WERI-Rb-1 (cell line): ENCODE data around the gene ANXA6.

ENCODE experiments used
- DNase-seq: peaks from one replicate; pipeline ENCODE4 v3.0.0-alpha.2; 2020
- H3K27ac ChIP-seq: fragments of 250-450 bp; sonication (Bioruptor Pico); 2 replicates; pipeline ENCODE4 v1.5.1; 2020; ENCODE audit warnings: mild to moderate bottlenecking, moderate library complexity
- H3K27me3 ChIP-seq: fragments of 250-450 bp; sonication (Bioruptor Pico); 2 replicates; pipeline ENCODE4 v1.5.1; 2021; ENCODE audit warnings: mild to moderate bottlenecking, low read depth, moderate library complexity; ENCODE audit not compliant: insufficient read depth, severe bottlenecking
- H3K36me3 ChIP-seq: fragments of 250-450 bp; sonication (Bioruptor Pico); 2 replicates; pipeline ENCODE4 v1.5.1; 2020; ENCODE audit warnings: mild to moderate bottlenecking, moderate library complexity
- H3K4me3 ChIP-seq: 2 replicates; pipeline ENCODE4 v1.5.1; 2011; ENCODE audit warnings: low read depth, mild to moderate bottlenecking, control low read depth, low read length
- H3K9me3 ChIP-seq: fragments of 250-450 bp; sonication (Bioruptor Pico); 2 replicates; pipeline ENCODE4 v1.5.1; 2021; ENCODE audit warnings: mild to moderate bottlenecking, moderate library complexity; ENCODE audit not compliant: severe bottlenecking
- TF ChIP-seq, protein P1 (sequence below): IDR thresholded peaks from 2 replicates; pipeline ENCODE4 v1.5.1; 2011; ENCODE audit warnings: low read depth, mild to moderate bottlenecking, control low read depth, inconsistent platforms, low read length

ANXA6 gene

DNA sequence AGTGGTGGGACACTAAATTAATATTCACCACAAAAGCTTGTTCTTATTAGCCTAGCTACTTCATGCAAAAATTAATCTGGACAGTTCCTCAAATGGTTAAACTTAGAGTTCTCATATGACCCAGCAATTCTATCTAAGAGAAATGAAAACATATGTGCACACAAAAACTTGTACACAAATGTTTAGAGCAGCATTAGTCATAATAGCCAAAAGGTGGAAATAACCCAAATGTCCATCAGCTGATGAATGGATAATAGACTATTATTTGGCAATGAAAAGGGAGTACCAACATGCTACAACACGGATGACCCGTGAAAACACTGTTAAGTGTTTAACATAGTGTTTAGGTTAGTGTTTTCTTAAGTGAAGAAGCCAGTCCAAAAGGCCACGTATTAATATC, 43.9 kb downstream of the ANXA6 start:
- DNase-seq = no peak
- H3K27ac ChIP-seq = no peak overlapping the region
- no peak overlapping the region for H3K4me3 ChIP-seq
- TF ChIP-seq, protein P1, sequence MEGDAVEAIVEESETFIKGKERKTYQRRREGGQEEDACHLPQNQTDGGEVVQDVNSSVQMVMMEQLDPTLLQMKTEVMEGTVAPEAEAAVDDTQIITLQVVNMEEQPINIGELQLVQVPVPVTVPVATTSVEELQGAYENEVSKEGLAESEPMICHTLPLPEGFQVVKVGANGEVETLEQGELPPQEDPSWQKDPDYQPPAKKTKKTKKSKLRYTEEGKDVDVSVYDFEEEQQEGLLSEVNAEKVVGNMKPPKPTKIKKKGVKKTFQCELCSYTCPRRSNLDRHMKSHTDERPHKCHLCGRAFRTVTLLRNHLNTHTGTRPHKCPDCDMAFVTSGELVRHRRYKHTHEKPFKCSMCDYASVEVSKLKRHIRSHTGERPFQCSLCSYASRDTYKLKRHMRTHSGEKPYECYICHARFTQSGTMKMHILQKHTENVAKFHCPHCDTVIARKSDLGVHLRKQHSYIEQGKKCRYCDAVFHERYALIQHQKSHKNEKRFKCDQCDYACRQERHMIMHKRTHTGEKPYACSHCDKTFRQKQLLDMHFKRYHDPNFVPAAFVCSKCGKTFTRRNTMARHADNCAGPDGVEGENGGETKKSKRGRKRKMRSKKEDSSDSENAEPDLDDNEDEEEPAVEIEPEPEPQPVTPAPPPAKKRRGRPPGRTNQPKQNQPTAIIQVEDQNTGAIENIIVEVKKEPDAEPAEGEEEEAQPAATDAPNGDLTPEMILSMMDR = no peak
- no peaks in the 10 kb centered on the region for H3K9me3 ChIP-seq
- no peaks in the 10 kb centered on the region for H3K27me3 ChIP-seq
- no peaks in the 10 kb centered on the region; the same call in 1 of the 2 replicates for H3K36me3 ChIP-seq

DNA sequence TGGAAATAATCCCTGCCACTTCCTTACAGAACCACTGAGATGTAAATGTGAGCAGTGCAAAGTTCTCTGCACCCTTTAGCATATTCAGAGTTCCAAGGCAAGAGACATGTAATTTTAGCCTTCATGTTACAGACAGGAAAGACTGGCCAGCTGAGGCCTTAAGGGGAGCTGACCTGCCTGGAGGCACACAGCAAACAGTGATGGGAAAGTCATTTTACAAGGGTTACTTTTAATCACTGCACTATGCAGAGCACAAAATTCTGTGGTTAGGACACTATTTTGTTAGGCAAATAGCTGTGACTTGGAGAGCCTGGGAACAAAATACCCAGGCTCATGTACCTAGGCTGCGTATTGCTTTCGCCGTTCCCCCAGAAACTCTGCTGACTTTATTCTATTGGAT, 46.6 kb downstream of the ANXA6 start:
- H3K4me3 ChIP-seq = no peak overlapping the region

DNA sequence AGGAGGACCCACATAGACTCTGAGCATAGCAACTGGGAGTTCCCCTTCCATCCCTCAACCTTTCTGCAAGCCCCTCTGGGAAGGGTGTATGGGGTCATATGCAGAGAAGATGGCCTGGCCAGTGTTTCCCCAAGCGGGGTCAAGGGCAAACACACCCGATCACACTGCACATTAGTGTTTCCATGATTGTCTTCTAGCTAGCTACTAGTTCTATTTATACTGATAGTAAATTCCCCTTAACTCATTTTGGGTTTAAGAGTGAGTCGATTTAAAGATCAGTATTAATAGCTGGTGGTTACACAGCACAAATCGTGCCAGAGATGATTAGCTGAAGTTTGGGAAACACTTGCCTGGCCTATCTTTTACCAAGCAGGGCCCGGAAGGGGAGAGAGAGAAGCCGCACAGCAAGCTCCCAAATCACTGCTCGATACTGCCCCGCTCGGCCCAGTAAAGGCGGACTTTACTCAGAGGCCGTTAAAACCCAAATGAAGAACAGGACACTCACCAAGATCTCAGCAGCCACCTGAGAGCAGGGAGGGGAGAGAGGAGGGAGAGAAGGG, 47.4 kb downstream of the ANXA6 start:
- H3K27ac ChIP-seq = no peak overlapping the region
- no peaks in the 10 kb centered on the region for H3K27me3 ChIP-seq
- H3K4me3 ChIP-seq = no peak overlapping the region
- H3K36me3 ChIP-seq = no peaks in the 10 kb centered on the region; the same call in 1 of the 2 replicates
- no peaks in the 10 kb centered on the region for H3K9me3 ChIP-seq
- no peak for DNase-seq
- TF ChIP-seq, protein P1 = no peak

More for the DNA sequence above, 46.6 kb downstream of the ANXA6 start:
- Histone ChIP-seq H3K27ac (no peak overlapping the region), H3K9me3 (no peaks in the 10 kb centered on the region), H3K27me3 (no peaks in the 10 kb centered on the region), H3K36me3 (no peaks in the 10 kb centered on the region; the same call in 1 of the 2 replicates)
- DNase-seq = no peak
- TF ChIP-seq, protein P1 = no peak

DNA sequence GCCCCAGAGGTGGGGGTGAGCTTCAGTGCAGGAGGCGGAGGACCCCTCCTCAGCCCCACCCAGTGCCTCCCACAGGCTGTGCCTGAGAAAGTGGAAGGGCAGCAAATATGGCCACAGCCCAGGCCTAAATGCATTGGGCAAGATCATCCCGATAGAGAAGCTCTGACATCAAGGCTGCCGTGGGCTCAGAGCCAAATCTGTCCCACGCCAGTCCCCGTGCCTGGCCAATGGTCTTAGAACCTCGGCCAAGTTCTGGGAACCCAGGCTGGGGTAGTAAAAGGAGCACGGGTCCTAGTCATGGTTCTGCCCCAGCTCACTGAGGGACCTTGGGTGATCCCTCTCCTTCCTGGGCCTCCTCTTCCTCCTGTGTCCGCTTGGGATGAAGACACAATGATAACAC, 49.0 kb downstream of the ANXA6 start:
- no peaks in the 10 kb centered on the region for H3K27me3 ChIP-seq
- H3K4me3 ChIP-seq = no peak overlapping the region
- H3K36me3 ChIP-seq = no peaks in the 10 kb centered on the region; the same call in 1 of the 2 replicates
- TF ChIP-seq, protein P1 = no peak
- DNase-seq = no peak
- H3K9me3 ChIP-seq = no peaks in the 10 kb centered on the region
- no peak overlapping the region for H3K27ac ChIP-seq

DNA sequence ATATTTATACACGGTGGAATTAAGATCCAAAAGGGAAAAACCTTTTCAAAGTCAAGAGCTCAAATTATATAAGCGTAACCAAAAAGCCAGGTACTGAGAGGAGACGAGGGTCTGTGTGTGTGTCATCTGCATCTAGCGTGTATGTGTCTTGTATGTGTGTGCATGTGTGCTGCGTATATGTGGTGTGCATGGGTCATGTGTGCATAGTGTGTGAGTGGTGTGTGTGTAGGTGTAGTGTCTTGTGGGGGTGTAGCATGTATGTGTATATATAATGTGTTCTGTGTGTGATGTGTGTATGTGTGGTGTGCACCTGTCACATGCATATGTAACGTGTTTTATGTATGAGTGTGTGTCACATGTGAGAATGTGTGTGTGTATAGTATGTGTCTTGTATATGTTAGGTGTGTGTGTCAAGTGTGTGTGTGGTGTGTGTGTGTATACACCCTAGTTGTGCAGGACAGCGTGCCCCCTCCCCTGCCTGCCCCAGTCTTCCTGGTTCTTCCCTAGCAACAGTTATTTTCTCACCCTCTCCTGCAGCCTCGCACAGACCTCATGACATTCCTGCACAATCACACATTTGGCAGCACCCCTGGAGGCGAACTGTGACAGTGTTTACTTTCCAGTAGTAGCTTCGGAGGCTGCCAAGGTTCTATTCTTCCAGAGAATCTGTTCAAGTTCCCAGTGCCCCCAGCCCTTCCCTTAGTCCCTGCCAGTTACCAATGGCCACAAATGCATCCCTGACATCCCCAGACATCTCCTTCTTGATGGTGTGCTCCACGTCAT, 49.6 kb downstream of the ANXA6 start:
- H3K4me3 ChIP-seq = no peak overlapping the region
- H3K27me3 ChIP-seq = no peaks in the 10 kb centered on the region
- TF ChIP-seq, protein P1 = no peak
- DNase-seq = no peak
- no peaks in the 10 kb centered on the region; the same call in 1 of the 2 replicates for H3K36me3 ChIP-seq
- no peak overlapping the region for H3K27ac ChIP-seq
- no peaks in the 10 kb centered on the region for H3K9me3 ChIP-seq
